Heart right ventricle (tissue), 16 donors: ENCODE data around the gene ZNF319. TPM values are rescaled to one million over a fixed set of nuclear protein-coding genes. Genes with fewer than 3 reads are reported as not detected.

Experiments used
- ATAC-seq, 8 donors: fragments of 200-7000 bp; cut with Tn5 transposase; one replicate each; pipeline ENCODE4 v1.9.1; 2020; ENCODE audit warnings: mild to moderate bottlenecking in 8 of 8, moderate library complexity in 8 of 8, moderate number of reproducible peaks in 1 of 8
- DNase-seq, 2 donors: peaks; one replicate each; pipeline ENCODE4 v3.0.0-alpha.2; 2020
- H3K27ac ChIP-seq, 10 donors: fragments of 200-600 bp; sonication (generic) in 2 of 10; one replicate each; pipeline versions ENCODE4 v1.5.0 to v1.8.0; 2020 to 2022; ENCODE audit warnings: mild to moderate bottlenecking in 3 of 10
- H3K27me3 ChIP-seq, 7 donors: fragments of 200-600 bp; one replicate each; pipeline ENCODE4 v1.8.0; 2021 to 2022; ENCODE audit warnings: mild to moderate bottlenecking in 2 of 7
- H3K36me3 ChIP-seq, 9 donors: fragments of 200-600 bp; sonication (generic) in 1 of 9; one replicate each; pipeline versions ENCODE4 v1.5.0 to v1.8.0; 2020 to 2022; ENCODE audit warnings: mild to moderate bottlenecking in 2 of 9
- H3K4me1 ChIP-seq, 9 donors: fragments of 200-600 bp; sonication (generic) in 1 of 9; one replicate each; pipeline versions ENCODE4 v1.5.0 to v1.8.0; 2020 to 2022; ENCODE audit warnings: mild to moderate bottlenecking in 4 of 9
- H3K4me3 ChIP-seq, 10 donors: fragments of 200-600 bp; sonication (generic) in 2 of 10; one replicate each; pipeline versions ENCODE4 v1.5.0 to v1.8.0; 2020 to 2022; ENCODE audit warnings: mild to moderate bottlenecking in 7 of 10, moderate library complexity in 2 of 10
- H3K9me3 ChIP-seq, 11 donors: fragments of 200-600 bp in 10 of 11; sonication (generic) in 2 of 11; one replicate each; pipeline versions ENCODE4 v1.5.0 to v1.8.0; 2013 to 2022; ENCODE audit warnings: mild to moderate bottlenecking in 2 of 11, control low read depth in 1 of 11, moderate library complexity in 1 of 11
- CTCF ChIP-seq, 9 donors: fragments of 200-600 bp; sonication (generic) in 2 of 9; IDR thresholded peaks; one replicate each; pipeline versions ENCODE4 v1.5.0 to v1.8.0; 2021 to 2022; ENCODE audit warnings: antibody characterized with exemption in 9 of 9, mild to moderate bottlenecking in 5 of 9, moderate library complexity in 1 of 9
- WGBS, 2 donors: extraction: QIAGEN DNeasy Blood & Tissue Kit; methylation state at CpG; one replicate each; pipeline ENCODE4 v1.1.7; 2013; ENCODE audit warnings: inconsistent platforms in 1 of 2; 5-methylcytosine and 5-hydroxymethylcytosine counted together
- intact Hi-C, 10 donors: fragments of 100-400 bp; cut with DNase I; formaldehyde crosslinking; loops; one replicate each; pipeline versions ENCODE4 v1.11.1 to v1.14.2; 2022
- polyA plus RNA-seq, 2 donors: library from polyadenylated mRNA; stranded (reverse); fragments of 200-250 nt; gene quantifications; one replicate each; pipeline ENCODE4 v1.2.3, GENCODE V29; 2013
- total RNA-seq, 10 donors: library from RNA; stranded (reverse); fragmentation: NEBNext Ultra II Directional in 3 of 10; extraction: Animal tissue kit (Norgen Biotek cat#: 25700) in 3 of 10; gene quantifications; one replicate each; pipeline versions ENCODE4 v1.2.1 to v1.2.4, GENCODE V29; 2021 to 2023
- donor health status: Arrhythmogenic right ventricular cardiomyopathy.
- donor health status: ischemic (EF 13 %, LVEDD 7.1; RV severe dilation, severe dysfunction).
- donor health status: healthy with polysubstance abuse.
- donor health status: DM: no; HTN: yes; CAD: no.
- donor health status: DM: no; HTN: no; CAD: no.
- donor health status: ischemic (EF 25% LVEDD 6.9; RV normal size, moderate dysfunction).
- donor health status: ischemic (EF 25% LVEDD 5.7; RV mildly dilated, moderate dysfunction).
- donor health status: healthy.
- donor health status: DM: yes; HTN: yes; CAD: no.
- donor health status: Ischemic cardiomyopathy.
- donor health status: ischemic (EF 35%, LVEDD 5.7; RV mildly dilated, moderate dysfunction).
- donor health status: nonischemic (EF 11% LVEDD 7.7; RV severe dilation, severe dysfunction).
- donor health status: DM: yes; HTN: yes; CAD: no.
- donor health status: PGD.
- donor health status: ischemic (EF 29% LVEDD 5.4; RV normal size, mild dysfunction).
- donor health status: nonischemic (EF 23%, LVEDD 6.1; RV moderate dilation, normal function).

ZNF319 gene
- total and polyA plus RNA-seq, 12 donors = 3.5 to 11.3 (median 7.5) TPM

GRCh38 chr16:58025351-58026138 lies 25.1 kb upstream of the ZNF319 start, which contains the start of gene MMP15:
Gene MMP15 (plus strand): TSS chr16:58025754. CDS start chr16:58026351, 597 bp downstream.
- Histone ChIP-seq H3K4me1 (peaks cover 33 to 93% (median 77%) of the 10 kb centered on the region in 9 donors), H3K27ac (peak within 1 kb of the TSS; percentile 72 to 99 (median 94)), H3K4me3 (peak within 1 kb of the TSS; percentile 60 to 95 (median 89)), H3K27me3 (peaks cover 0 to 43% (median 0%) of the 10 kb centered on the region in 7 donors), H3K36me3 (peaks cover 0 to 6% (median 0%) of the 10 kb centered on the region in 9 donors), H3K9me3 (no peaks in the 10 kb centered on the region)
- 0 to 1% methylated on average over 75 to 89 of the region's 90 CpGs for WGBS, 2 donors
- DNase-seq (peak; percentile 76 to 80), ATAC-seq (peak; percentile 50 to 72 (median 61))
- no peak for TF ChIP-seq CTCF (IDR thresholded peaks at IDR 0.05)
- intact Hi-C loops = loop anchor here in 6 of 10 donors (2.0 to 10.0 kb wide), 4 partner anchors 55 to 169 kb away; partner anchors contain the start of genes CSNK2A2 (in 4 of the 6) and CFAP20 (in 1 of the 6)

GRCh38 chr16:58024486-58025350 lies 24.2 kb upstream of the ZNF319 start:
- intact Hi-C loops = loop anchor here in 7 of 10 donors (5.0 to 10.0 kb wide), 4 partner anchors 103 to 173 kb away; partner anchors contain the start of genes CSNK2A2 (in 5 of the 7) and CFAP20 (in 1 of the 7)

GRCh38 chr16:58022601-58023371 lies 22.3 kb upstream of the ZNF319 start:
- H3K4me3 ChIP-seq = peak overlapping the region in 2 of 10 donors; percentile 7 to 11

More at GRCh38 chr16:58024486-58025350, 24.2 kb upstream of the ZNF319 start:
- ATAC-seq = peak in 1 of 8 donors; percentile 3
- Histone ChIP-seq H3K36me3 (peaks cover 0 to 6% (median 0%) of the 10 kb centered on the region in 9 donors), H3K4me3 (peak overlapping the region; percentile 60 to 95 (median 89)), H3K4me1 (peaks cover 31 to 90% (median 72%) of the 10 kb centered on the region in 9 donors), H3K27ac (peak overlapping the region in 9 of 10 donors; percentile 72 to 99 (median 95)), H3K9me3 (no peaks in the 10 kb centered on the region), H3K27me3 (peaks cover 0 to 43% (median 0%) of the 10 kb centered on the region in 7 donors)
- 9 to 15% methylated on average over 57 of the region's 57 CpGs for WGBS, 2 donors
- peak in 1 of 2 donors; percentile 52 for DNase-seq
- TF ChIP-seq CTCF (IDR thresholded peaks at IDR 0.05) = no peak

More at GRCh38 chr16:58022601-58023371, 22.3 kb upstream of the ZNF319 start:
- 12 to 17% methylated on average over 18 of the region's 18 CpGs for WGBS, 2 donors
- no peak for TF ChIP-seq CTCF (IDR thresholded peaks at IDR 0.05)
- ATAC-seq (peak in 5 of 8 donors; percentile 42 to 57 (median 52)), DNase-seq (peak; percentile 76 to 80)
- Histone ChIP-seq H3K9me3 (no peaks in the 10 kb centered on the region), H3K4me1 (peaks cover 17 to 70% (median 57%) of the 10 kb centered on the region in 9 donors), H3K36me3 (peaks cover 0 to 24% (median 0%) of the 10 kb centered on the region in 9 donors), H3K27ac (peak overlapping the region in 9 of 10 donors; percentile 26 to 96 (median 59)), H3K27me3 (peaks cover 0 to 39% (median 0%) of the 10 kb centered on the region in 7 donors)
- intact Hi-C loops = loop anchor here in 8 of 10 donors (2.0 to 10.0 kb wide), 6 partner anchors 100 to 175 kb away; partner anchors contain the start of genes CSNK2A2 (in 5 of the 8) and CFAP20 (in 1 of the 8)
